PC-9 (cell line): ENCODE data around the gene ZNF674.
"Not testable (repeated sequence)": the region's sequence is repeated elsewhere in the genome, so short reads cannot be mapped to it uniquely, and the experiment has no call there.

Experiments used
- EZH2 ChIP-seq: fragments of 200-600 bp; sonication (generic); IDR thresholded peaks from 2 replicates; pipeline ENCODE4 v1.8.0; 2017; ENCODE audit warnings: antibody characterized with exemption, low read depth
- TF ChIP-seq, protein P1 (sequence below): fragments of 200-600 bp; sonication (generic); conservative IDR thresholded peaks from 2 replicates; pipeline ENCODE4 v1.6.1; 2017; ENCODE audit warnings: mixed run types, antibody characterized with exemption, mild to moderate bottlenecking, moderate library complexity

DNA sequence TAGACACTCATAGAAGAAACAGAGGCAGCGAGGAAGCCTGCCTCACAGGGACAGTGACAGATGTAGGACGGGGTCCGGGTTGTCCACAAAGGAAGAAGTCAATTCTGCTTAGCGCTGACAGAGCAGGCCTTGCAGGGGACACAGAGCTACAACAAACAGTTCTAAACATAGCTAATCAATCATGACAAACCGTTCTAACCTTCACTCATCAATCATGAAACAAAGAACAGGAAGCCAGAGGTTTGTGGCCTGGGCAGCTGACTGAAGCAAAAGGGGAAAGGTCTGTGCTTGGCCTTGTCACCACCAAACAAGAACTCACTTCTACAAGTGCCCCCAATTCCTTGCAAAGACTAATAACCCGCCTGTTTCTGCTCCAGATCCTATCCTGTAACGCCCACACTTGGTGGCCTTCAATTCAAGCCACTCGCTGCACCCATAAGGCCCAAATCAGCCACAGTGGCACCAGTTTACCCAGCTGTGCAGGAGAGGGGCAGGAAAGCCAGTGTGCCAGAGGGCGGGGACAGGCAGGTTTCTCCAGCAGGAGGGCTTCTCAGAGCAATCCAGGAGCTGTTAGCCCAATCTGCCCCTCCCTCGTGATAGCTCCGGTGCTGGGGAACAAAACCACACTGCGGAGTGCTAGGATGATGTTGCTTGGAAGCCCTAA lies 15.3 kb downstream of the ZNF674 start:
- TF ChIP-seq, protein P1, sequence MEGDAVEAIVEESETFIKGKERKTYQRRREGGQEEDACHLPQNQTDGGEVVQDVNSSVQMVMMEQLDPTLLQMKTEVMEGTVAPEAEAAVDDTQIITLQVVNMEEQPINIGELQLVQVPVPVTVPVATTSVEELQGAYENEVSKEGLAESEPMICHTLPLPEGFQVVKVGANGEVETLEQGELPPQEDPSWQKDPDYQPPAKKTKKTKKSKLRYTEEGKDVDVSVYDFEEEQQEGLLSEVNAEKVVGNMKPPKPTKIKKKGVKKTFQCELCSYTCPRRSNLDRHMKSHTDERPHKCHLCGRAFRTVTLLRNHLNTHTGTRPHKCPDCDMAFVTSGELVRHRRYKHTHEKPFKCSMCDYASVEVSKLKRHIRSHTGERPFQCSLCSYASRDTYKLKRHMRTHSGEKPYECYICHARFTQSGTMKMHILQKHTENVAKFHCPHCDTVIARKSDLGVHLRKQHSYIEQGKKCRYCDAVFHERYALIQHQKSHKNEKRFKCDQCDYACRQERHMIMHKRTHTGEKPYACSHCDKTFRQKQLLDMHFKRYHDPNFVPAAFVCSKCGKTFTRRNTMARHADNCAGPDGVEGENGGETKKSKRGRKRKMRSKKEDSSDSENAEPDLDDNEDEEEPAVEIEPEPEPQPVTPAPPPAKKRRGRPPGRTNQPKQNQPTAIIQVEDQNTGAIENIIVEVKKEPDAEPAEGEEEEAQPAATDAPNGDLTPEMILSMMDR: not testable (repeated sequence)
- not testable (repeated sequence) for TF ChIP-seq EZH2
